T-helper 1 cell treated with Interleukin-12 subunit alpha and Interleukin-12 subunit beta and Interleukin-4 antibody, amounts not matched to agents 30 μg/mL and 1 μg/mL, for 36 hours (primary cell): Measurements from ENCODE around the gene LRIT1.
A peak's percentile ranks its signal among the peaks of the same experiment; 100 is the strongest.

Source experiments
- H3K27ac Mint-ChIP-seq: one replicate; pipeline ENCODE4 v1.8.0; 2021; ENCODE audit warnings: mild to moderate bottlenecking, mixed read lengths
- H3K27me3 Mint-ChIP-seq: one replicate; pipeline ENCODE4 v1.8.0; 2021; ENCODE audit warnings: low read depth, mixed read lengths
- H3K36me3 Mint-ChIP-seq: one replicate; pipeline ENCODE4 v1.8.0; 2021; ENCODE audit warnings: low read depth, mixed read lengths
- H3K4me1 Mint-ChIP-seq: one replicate; pipeline ENCODE4 v1.8.0; 2021; ENCODE audit warnings: low read depth, mixed read lengths
- H3K4me3 Mint-ChIP-seq: one replicate; pipeline ENCODE4 v1.8.0; 2021; ENCODE audit warnings: mild to moderate bottlenecking, moderate library complexity, mixed read lengths
- H3K9me3 Mint-ChIP-seq: one replicate; pipeline ENCODE4 v1.8.0; 2021; ENCODE audit warnings: mixed read lengths

LRIT1 gene

DNA sequence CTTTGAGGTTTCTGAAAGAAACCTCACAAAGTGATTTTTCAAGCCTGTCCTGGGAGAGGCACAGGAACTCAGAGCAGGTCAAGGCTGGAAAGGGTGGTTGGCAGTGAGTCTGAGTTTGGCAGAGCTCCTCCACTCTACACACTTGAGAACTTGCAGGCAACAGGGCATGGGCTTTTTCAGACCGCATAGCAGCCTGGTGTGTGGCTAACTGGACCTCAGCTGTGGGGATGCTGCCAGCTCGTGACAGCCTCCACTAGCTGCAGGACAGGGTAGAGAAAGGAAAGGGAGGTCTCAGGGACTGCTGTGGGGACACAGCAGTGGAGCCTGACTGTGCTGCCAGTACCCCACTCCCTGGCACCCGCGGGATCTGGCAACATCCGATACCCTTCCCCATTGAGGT lies 44.4 kb downstream of the LRIT1 start:
- H3K27ac Mint-ChIP-seq: no peak overlapping the region
- peaks cover 59% of the 10 kb centered on the region for H3K27me3 Mint-ChIP-seq
- H3K9me3 Mint-ChIP-seq: no peaks in the 10 kb centered on the region
- H3K36me3 Mint-ChIP-seq: peaks cover 2% of the 10 kb centered on the region
- H3K4me3 Mint-ChIP-seq: no peak overlapping the region
- H3K4me1 Mint-ChIP-seq: no peaks in the 10 kb centered on the region

DNA sequence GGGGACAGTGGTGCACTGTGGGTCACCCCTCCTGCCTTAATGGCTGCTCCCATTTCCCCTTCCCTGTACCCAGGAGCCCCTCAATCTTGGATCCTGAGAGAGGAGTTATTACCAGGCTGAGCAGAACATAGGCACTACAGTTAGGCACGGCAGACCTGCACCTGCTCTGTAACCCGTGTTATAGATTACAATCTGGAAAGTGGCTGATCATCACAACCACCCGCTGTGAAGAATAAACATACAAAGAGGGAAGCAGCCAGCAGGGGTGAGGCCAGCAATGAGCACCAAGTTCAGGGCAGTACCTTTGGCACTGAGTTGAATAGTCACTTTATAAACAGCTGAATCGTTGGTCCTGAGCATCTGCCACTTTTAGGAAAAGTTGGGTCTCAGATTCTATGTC lies 45.3 kb downstream of the LRIT1 start:
- Mint-ChIP-seq H3K27me3 (peaks cover 68% of the 10 kb centered on the region), H3K36me3 (peaks cover 2% of the 10 kb centered on the region)

GRCh38 chr10:84195044-84195830 lies 46.1 kb downstream of the LRIT1 start:
- H3K27ac Mint-ChIP-seq: no peak overlapping the region
- H3K36me3 Mint-ChIP-seq: peaks cover 2% of the 10 kb centered on the region
- no peaks in the 10 kb centered on the region for H3K9me3 Mint-ChIP-seq
- H3K4me3 Mint-ChIP-seq: peak overlapping the region; percentile 28
- peaks cover 66% of the 10 kb centered on the region for H3K27me3 Mint-ChIP-seq
- H3K4me1 Mint-ChIP-seq: peaks cover 5% of the 10 kb centered on the region

More for the DNA sequence above, 45.3 kb downstream of the LRIT1 start:
- Mint-ChIP-seq H3K27ac (no peak overlapping the region), H3K4me3 (no peak overlapping the region), H3K4me1 (peaks cover 4% of the 10 kb centered on the region), H3K9me3 (no peaks in the 10 kb centered on the region)

DNA sequence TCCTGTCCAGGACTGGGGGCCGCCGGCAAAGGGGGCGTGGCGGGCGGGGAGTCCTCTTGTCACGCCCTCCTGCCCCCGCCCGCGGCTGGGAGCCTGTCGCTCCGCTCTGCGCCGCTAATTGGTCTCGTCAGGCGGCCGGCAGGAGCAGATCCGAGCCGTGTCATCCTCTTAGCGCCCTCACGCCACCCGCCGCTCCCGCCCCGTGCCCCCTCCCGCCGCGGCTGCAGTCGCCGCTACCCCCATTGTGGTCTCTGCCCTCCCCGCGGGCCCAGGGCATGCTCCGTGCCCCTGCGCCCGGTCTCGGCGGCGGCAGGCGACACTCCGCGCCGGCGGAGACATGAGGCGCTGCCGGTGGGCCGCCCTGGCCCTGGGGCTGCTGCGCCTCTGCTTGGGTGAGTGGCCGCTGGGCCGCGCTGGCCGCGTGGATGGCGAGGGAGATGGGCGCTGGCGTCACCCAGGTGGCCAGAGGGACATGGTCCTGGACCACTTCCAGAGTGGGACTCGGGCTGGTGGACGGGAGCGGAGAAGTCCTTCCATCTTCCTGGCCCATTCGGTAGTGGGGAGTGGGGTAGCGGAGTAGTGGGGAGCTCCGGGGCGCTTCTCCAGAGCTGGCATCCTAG lies 46.8 kb downstream of the LRIT1 start, which contains the start of gene CDHR1:
Gene CDHR1 (plus strand): TSS at position 114 of the 620 bp plus-strand sequence. CDS start 224 bp downstream, at position 338.
- Mint-ChIP-seq H3K4me3 (peak within 1 kb of the TSS; percentile 28), H3K27me3 (peaks cover 64% of the 10 kb centered on the region), H3K27ac (no peak within 1 kb of the TSS), H3K36me3 (peaks cover 2% of the 10 kb centered on the region), H3K4me1 (peaks cover 5% of the 10 kb centered on the region), H3K9me3 (no peaks in the 10 kb centered on the region)

- Mint-ChIP-seq H3K4me1 (peaks cover 5% of the 10 kb centered on the region), H3K4me3 (no peak overlapping the region), H3K9me3 (no peaks in the 10 kb centered on the region), H3K27ac (no peak overlapping the region), H3K36me3 (peaks cover 2% of the 10 kb centered on the region), H3K27me3 (peaks cover 64% of the 10 kb centered on the region)
These were observed 47.4 kb downstream of the LRIT1 start for GRCh38 chr10:84193846-84194423.

- Mint-ChIP-seq H3K9me3 (no peaks in the 10 kb centered on the region), H3K27me3 (peaks cover 60% of the 10 kb centered on the region), H3K4me3 (no peak overlapping the region), H3K36me3 (peaks cover 2% of the 10 kb centered on the region), H3K27ac (no peak overlapping the region), H3K4me1 (peaks cover 5% of the 10 kb centered on the region)
These were observed 48.0 kb downstream of the LRIT1 start for GRCh38 chr10:84193327-84193726.

GRCh38 chr10:84191106-84191505 lies 50.2 kb downstream of the LRIT1 start:
- Mint-ChIP-seq H3K27ac (no peak overlapping the region), H3K36me3 (peaks cover 2% of the 10 kb centered on the region), H3K4me1 (peaks cover 5% of the 10 kb centered on the region), H3K27me3 (peaks cover 42% of the 10 kb centered on the region), H3K4me3 (no peak overlapping the region), H3K9me3 (no peaks in the 10 kb centered on the region)

- Mint-ChIP-seq H3K27ac (no peak overlapping the region), H3K4me1 (peaks cover 5% of the 10 kb centered on the region), H3K27me3 (peaks cover 38% of the 10 kb centered on the region), H3K36me3 (peaks cover 2% of the 10 kb centered on the region), H3K9me3 (no peaks in the 10 kb centered on the region), H3K4me3 (no peak overlapping the region)
These were observed 50.7 kb downstream of the LRIT1 start for GRCh38 chr10:84190621-84191020.

DNA sequence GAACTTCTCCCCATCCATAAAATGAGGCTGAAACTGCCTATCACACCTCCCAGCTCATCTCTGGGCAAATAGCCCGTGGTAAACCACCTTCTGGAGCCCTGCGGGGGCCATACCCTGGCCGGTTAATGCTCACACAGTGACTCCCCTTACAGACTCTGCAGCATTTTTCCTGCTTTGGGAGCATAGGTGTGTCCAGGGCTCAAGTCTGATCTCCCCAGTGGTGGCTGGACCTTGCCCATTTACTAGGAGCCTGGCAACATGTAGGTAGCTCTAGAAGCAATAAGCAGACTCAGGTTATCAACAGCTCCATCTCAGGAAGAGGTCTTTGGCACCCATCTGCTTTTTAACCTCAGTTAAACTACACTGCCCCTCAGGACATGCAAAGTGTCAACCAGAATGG lies 52.5 kb downstream of the LRIT1 start:
- Mint-ChIP-seq H3K4me3 (no peak overlapping the region), H3K27me3 (peaks cover 26% of the 10 kb centered on the region), H3K4me1 (peaks cover 9% of the 10 kb centered on the region), H3K36me3 (peaks cover 2% of the 10 kb centered on the region), H3K9me3 (no peaks in the 10 kb centered on the region), H3K27ac (no peak overlapping the region)

GRCh38 chr10:84185526-84186175 lies 55.7 kb downstream of the LRIT1 start:
- Mint-ChIP-seq H3K27me3 (no peaks in the 10 kb centered on the region), H3K4me3 (no peak overlapping the region), H3K36me3 (no peaks in the 10 kb centered on the region), H3K4me1 (peaks cover 4% of the 10 kb centered on the region), H3K27ac (no peak overlapping the region), H3K9me3 (no peaks in the 10 kb centered on the region)

DNA sequence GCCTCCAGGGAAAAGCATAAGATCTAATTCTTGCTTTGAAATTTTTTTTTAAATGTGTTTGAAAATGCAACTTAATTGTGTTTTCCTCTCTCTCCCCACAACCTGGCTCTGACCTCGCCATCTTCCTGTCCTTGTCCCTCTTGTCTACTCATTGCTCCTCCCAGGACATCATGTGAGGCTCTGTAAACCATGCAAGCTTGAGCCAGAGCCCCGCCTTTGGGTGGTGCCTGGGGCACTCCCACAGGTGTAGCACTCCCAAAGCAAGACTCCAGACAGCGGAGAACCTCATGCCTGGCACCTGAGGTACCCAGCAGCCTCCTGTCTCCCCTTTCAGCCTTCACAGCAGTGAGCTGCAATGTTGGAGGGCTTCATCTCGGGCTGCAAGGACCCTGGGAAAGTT lies 56.8 kb downstream of the LRIT1 start:
- Mint-ChIP-seq H3K27me3 (no peaks in the 10 kb centered on the region), H3K4me1 (peaks cover 4% of the 10 kb centered on the region), H3K27ac (no peak overlapping the region), H3K4me3 (no peak overlapping the region), H3K36me3 (no peaks in the 10 kb centered on the region), H3K9me3 (no peaks in the 10 kb centered on the region)

GRCh38 chr10:84181631-84182030 lies 59.7 kb downstream of the LRIT1 start:
- no peaks in the 10 kb centered on the region for H3K9me3 Mint-ChIP-seq
- H3K27ac Mint-ChIP-seq: no peak overlapping the region
- peaks cover 7% of the 10 kb centered on the region for H3K4me1 Mint-ChIP-seq
- no peaks in the 10 kb centered on the region for H3K36me3 Mint-ChIP-seq
- no peak overlapping the region for H3K4me3 Mint-ChIP-seq
- H3K27me3 Mint-ChIP-seq: no peaks in the 10 kb centered on the region
